Neural cell (in vitro differentiated cells): Measurements from ENCODE around the gene STARD10.
A peak's percentile ranks its signal among the peaks of the same experiment; 100 is the strongest.

ENCODE experiments used
- EP300 ChIP-seq: fragments of 450-650 bp; conservative IDR thresholded peaks from 2 replicates; pipeline ENCODE4 v1.6.1; 2014; ENCODE audit warnings: antibody characterized with exemption, mild to moderate bottlenecking, moderate library complexity; ENCODE audit not compliant: poor library complexity, severe bottlenecking
- EZH2 ChIP-seq: fragments of 200-600, 300-800 bp; shearing (Covaris generic), sonication (generic); IDR thresholded peaks from 2 replicates; pipeline ENCODE4 v1.6.1; 2014; ENCODE audit warnings: antibody characterized with exemption, low read length, borderline replicate concordance, mild to moderate bottlenecking; ENCODE audit not compliant: insufficient read depth, poor library complexity, severe bottlenecking
- POLR2AphosphoS5 ChIP-seq: IDR thresholded peaks from 2 replicates; pipeline ENCODE4 v1.6.1; 2012
- RAD21 ChIP-seq: fragments of 450-650 bp; conservative IDR thresholded peaks from 2 replicates; pipeline ENCODE4 v1.6.1; 2014; ENCODE audit warnings: antibody characterized with exemption, mild to moderate bottlenecking, moderate library complexity
- SMC3 ChIP-seq: fragments of 450-650 bp; conservative IDR thresholded peaks from 2 replicates; pipeline ENCODE4 v1.6.1; 2014; ENCODE audit warnings: antibody characterized with exemption, mild to moderate bottlenecking, moderate library complexity; ENCODE audit not compliant: poor library complexity
- TF ChIP-seq, protein P1 (sequence below): fragments of 450-650 bp; IDR thresholded peaks from 2 replicates; pipeline ENCODE4 v1.5.1; 2014; ENCODE audit warnings: antibody characterized with exemption, mild to moderate bottlenecking, moderate library complexity; ENCODE audit not compliant: poor library complexity, severe bottlenecking
- TF ChIP-seq, protein P2 (sequence below): IDR thresholded peaks from 2 replicates; pipeline ENCODE4 v1.6.1; 2012; ENCODE audit warnings: borderline replicate concordance

DNA sequence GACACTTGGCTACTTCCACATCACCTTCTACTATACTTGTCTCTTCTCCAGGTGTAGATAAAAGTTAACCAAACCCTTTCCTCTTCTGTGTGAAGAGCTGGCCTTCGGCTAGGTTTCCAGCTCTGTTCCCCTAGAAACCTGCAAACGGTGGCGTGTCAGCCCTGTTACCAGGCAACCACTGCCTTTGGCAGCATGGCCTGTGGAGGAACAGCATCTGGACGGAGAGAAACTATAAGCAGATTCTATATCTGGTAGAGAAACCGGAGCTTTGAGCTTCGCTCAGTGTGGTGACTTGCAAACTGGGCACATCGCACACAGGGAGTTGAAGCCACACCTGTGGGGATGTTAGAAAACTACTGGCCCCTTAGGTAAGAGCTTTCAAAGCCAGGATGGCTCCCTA is 77.6 kb downstream of the STARD10 start:
- TF ChIP-seq, protein P1, sequence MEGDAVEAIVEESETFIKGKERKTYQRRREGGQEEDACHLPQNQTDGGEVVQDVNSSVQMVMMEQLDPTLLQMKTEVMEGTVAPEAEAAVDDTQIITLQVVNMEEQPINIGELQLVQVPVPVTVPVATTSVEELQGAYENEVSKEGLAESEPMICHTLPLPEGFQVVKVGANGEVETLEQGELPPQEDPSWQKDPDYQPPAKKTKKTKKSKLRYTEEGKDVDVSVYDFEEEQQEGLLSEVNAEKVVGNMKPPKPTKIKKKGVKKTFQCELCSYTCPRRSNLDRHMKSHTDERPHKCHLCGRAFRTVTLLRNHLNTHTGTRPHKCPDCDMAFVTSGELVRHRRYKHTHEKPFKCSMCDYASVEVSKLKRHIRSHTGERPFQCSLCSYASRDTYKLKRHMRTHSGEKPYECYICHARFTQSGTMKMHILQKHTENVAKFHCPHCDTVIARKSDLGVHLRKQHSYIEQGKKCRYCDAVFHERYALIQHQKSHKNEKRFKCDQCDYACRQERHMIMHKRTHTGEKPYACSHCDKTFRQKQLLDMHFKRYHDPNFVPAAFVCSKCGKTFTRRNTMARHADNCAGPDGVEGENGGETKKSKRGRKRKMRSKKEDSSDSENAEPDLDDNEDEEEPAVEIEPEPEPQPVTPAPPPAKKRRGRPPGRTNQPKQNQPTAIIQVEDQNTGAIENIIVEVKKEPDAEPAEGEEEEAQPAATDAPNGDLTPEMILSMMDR, result no peak
- no peak for TF ChIP-seq EP300
- TF ChIP-seq POLR2AphosphoS5, result no peak
- TF ChIP-seq, protein P2, sequence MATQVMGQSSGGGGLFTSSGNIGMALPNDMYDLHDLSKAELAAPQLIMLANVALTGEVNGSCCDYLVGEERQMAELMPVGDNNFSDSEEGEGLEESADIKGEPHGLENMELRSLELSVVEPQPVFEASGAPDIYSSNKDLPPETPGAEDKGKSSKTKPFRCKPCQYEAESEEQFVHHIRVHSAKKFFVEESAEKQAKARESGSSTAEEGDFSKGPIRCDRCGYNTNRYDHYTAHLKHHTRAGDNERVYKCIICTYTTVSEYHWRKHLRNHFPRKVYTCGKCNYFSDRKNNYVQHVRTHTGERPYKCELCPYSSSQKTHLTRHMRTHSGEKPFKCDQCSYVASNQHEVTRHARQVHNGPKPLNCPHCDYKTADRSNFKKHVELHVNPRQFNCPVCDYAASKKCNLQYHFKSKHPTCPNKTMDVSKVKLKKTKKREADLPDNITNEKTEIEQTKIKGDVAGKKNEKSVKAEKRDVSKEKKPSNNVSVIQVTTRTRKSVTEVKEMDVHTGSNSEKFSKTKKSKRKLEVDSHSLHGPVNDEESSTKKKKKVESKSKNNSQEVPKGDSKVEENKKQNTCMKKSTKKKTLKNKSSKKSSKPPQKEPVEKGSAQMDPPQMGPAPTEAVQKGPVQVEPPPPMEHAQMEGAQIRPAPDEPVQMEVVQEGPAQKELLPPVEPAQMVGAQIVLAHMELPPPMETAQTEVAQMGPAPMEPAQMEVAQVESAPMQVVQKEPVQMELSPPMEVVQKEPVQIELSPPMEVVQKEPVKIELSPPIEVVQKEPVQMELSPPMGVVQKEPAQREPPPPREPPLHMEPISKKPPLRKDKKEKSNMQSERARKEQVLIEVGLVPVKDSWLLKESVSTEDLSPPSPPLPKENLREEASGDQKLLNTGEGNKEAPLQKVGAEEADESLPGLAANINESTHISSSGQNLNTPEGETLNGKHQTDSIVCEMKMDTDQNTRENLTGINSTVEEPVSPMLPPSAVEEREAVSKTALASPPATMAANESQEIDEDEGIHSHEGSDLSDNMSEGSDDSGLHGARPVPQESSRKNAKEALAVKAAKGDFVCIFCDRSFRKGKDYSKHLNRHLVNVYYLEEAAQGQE, result no peak
- TF ChIP-seq SMC3, result no peak
- no peak for TF ChIP-seq EZH2
- peak; percentile 19 for TF ChIP-seq RAD21
